ENCODE measurements around the gene TFB1M. TPM values are rescaled to one million over a fixed set of nuclear protein-coding genes. Genes with fewer than 3 reads are reported as not detected.
"Not testable (repeated sequence)": the region's sequence is repeated elsewhere in the genome, so short reads cannot be mapped to it uniquely, and the experiment has no call there.

TFB1M gene
- total and polyA plus RNA-seq, 2 donors (not counting 3 experiments of a cell fraction or from before 2014, with no cell fraction given): 12.9 to 35.5 TPM

DNA sequence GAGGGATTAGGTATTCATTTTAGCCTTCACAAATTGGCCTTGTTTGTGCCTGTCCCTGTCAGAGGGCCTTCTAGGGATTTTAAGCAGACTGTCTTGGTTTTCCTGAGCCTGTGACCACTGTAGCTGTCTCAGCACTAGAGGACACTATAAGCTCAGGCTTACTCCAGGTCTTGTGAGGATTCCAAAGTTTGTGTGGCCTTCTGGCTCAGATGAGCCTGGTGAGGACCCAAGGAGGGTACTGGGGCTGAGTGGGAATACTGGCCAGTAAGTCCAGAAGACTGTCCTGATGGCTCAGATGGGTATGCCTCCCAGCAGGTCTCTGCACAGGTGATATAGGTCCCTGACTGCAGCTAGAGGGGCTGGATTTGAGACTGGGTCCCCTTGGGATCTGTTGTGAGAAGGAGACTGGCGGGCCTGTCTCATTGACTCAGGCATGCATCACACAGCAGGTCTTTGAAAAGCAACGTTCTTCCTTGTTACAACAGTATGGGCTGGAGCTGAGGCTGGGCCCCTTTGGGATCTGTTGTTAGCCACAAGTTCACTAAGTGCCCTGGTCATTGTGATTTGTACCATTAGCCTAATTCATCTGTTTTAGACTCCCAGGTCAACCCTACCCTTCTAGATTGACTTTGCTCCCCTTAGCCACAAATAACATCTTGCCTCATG is 26.3 kb upstream of the TFB1M start:
- DNase-seq (ENCODE audit: low read depth, low spot score) (no peak), FAIRE-seq (peak; percentile 35)
- ChIA-PET CTCF (interaction anchor here (1.1 to 3.4 kb wide), 3 partner anchors 10 to 192 kb away, joined by 4 to 26 read pairs (median 5); no protein-coding TSS in a partner anchor), POLR2A (no interaction called here)
- Histone ChIP-seq H3K4me2 (ENCODE audit: insufficient read depth, low read length) (no peak overlapping the region), H2AFZ (ENCODE audit: low read depth, low read length) (no peak overlapping the region), H3K9me1 (replicated peaks; ENCODE audit: control insufficient read depth, extremely low read depth, insufficient read depth, low read length) (no peaks in the 10 kb centered on the region), H4K20me1 (replicated peaks; ENCODE audit: control insufficient read depth, extremely low read depth, insufficient read depth, low read length) (no peaks in the 10 kb centered on the region), H3K36me3 (ENCODE audit: control insufficient read depth in 2 of 2, extremely low read depth in 1 of 2, insufficient read depth in 2 of 2, low read length in 2 of 2) (no peaks in the 10 kb centered on the region), H3K79me2 (ENCODE audit: control insufficient read depth, insufficient read depth, low read length) (no peaks in the 10 kb centered on the region), H3K4me1 (ENCODE audit: control insufficient read depth, extremely low read depth, insufficient read depth, low read length) (no peaks in the 10 kb centered on the region), H3K4me3 (replicated peaks in 1 of 3; ENCODE audit: insufficient read depth in 1 of 3, low read depth in 1 of 3, low read length in 3 of 3) (no peak overlapping the region), H3K9ac (replicated peaks; ENCODE audit: extremely low read depth, insufficient read depth, low read length) (no peak overlapping the region), H3K9me3 (replicated peaks; ENCODE audit: control insufficient read depth, insufficient read depth, low read length) (no peaks in the 10 kb centered on the region), H3K27ac (ENCODE audit: insufficient read depth, low read depth, low read length) (no peak overlapping the region), H3K27me3 (ENCODE audit: control insufficient read depth in 2 of 2, insufficient read depth in 2 of 2, low read length in 2 of 2) (no peaks in the 10 kb centered on the region)
- no peak for TF ChIP-seq EZH2 (IDR thresholded peaks at IDR 0.05; ENCODE audit: borderline replicate concordance, low read depth, low read length, severe bottlenecking)
- no peak for TF ChIP-seq MYC (IDR thresholded peaks at IDR 0.05; ENCODE audit: low read depth, low read length)
- TF ChIP-seq POLR2AphosphoS5 (IDR thresholded peaks at IDR 0.05; ENCODE audit: insufficient read depth, low read depth, low read length): no peak
- TF ChIP-seq, protein P1, sequence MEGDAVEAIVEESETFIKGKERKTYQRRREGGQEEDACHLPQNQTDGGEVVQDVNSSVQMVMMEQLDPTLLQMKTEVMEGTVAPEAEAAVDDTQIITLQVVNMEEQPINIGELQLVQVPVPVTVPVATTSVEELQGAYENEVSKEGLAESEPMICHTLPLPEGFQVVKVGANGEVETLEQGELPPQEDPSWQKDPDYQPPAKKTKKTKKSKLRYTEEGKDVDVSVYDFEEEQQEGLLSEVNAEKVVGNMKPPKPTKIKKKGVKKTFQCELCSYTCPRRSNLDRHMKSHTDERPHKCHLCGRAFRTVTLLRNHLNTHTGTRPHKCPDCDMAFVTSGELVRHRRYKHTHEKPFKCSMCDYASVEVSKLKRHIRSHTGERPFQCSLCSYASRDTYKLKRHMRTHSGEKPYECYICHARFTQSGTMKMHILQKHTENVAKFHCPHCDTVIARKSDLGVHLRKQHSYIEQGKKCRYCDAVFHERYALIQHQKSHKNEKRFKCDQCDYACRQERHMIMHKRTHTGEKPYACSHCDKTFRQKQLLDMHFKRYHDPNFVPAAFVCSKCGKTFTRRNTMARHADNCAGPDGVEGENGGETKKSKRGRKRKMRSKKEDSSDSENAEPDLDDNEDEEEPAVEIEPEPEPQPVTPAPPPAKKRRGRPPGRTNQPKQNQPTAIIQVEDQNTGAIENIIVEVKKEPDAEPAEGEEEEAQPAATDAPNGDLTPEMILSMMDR (IDR thresholded peaks at IDR 0.05; ENCODE audit: extremely low read depth in 1 of 2, insufficient read depth in 1 of 2, low read depth in 1 of 2, low read length in 2 of 2): peak; percentile 11 to 15
- dilution Hi-C loops (cut with MboI; ENCODE audit: extremely low pct_ligation_motif_present, low sequenced_read_pairs): no loop called here
- no TSS peak for BruUV-seq (replicated peaks)
- intact Hi-C loops (cut with micrococcal nuclease): loop anchor here (1.0 kb wide), 1 partner anchor 190 kb away; no protein-coding TSS in a partner anchor

DNA sequence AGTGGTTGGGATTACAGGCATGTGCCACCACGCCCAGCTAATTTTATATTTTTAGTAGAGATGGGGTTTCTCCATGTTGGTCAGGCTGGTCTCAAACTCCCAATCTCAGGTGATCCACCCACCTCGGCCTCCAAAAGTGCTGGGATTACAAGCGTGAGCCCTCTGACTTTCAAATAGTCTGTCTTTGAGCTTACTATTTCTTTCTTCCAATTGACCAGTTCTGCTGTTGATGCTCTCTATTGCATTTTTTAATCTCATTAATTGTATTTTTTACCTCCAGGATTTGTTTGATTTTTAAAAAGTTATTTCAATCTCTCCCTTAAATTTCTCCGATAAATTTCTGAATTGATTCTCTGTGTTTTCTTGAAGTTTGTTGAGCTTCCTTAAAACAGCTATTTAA is 25.6 kb upstream of the TFB1M start:
- H3K27me3 ChIP-seq (ENCODE audit: control insufficient read depth in 2 of 2, insufficient read depth in 2 of 2, low read length in 2 of 2); H3K27ac ChIP-seq (ENCODE audit: insufficient read depth, low read depth, low read length); H3K4me1 ChIP-seq (ENCODE audit: control insufficient read depth, extremely low read depth, insufficient read depth, low read length); POLR2A ChIA-PET; BruUV-seq (replicated peaks); dilution Hi-C loops (cut with MboI; ENCODE audit: extremely low pct_ligation_motif_present, low sequenced_read_pairs); H3K9me3 ChIP-seq (replicated peaks; ENCODE audit: control insufficient read depth, insufficient read depth, low read length); H3K36me3 ChIP-seq (ENCODE audit: control insufficient read depth in 2 of 2, extremely low read depth in 1 of 2, insufficient read depth in 2 of 2, low read length in 2 of 2); H2AFZ ChIP-seq (ENCODE audit: low read depth, low read length); DNase-seq (ENCODE audit: low read depth, low spot score); H4K20me1 ChIP-seq (replicated peaks; ENCODE audit: control insufficient read depth, extremely low read depth, insufficient read depth, low read length); H3K79me2 ChIP-seq (ENCODE audit: control insufficient read depth, insufficient read depth, low read length); H3K4me3 ChIP-seq (replicated peaks in 1 of 3; ENCODE audit: insufficient read depth in 1 of 3, low read depth in 1 of 3, low read length in 3 of 3); H3K9me1 ChIP-seq (replicated peaks; ENCODE audit: control insufficient read depth, extremely low read depth, insufficient read depth, low read length); H3K4me2 ChIP-seq (ENCODE audit: insufficient read depth, low read length); H3K9ac ChIP-seq (replicated peaks; ENCODE audit: extremely low read depth, insufficient read depth, low read length); FAIRE-seq: not testable (repeated sequence)
- CTCF ChIA-PET: interaction anchor here (1.1 to 3.4 kb wide), 4 partner anchors 10 to 664 kb away, joined by 3 to 26 read pairs (median 4); no protein-coding TSS in a partner anchor
- intact Hi-C loops (cut with micrococcal nuclease): loop anchor here (1.0 kb wide), 1 partner anchor 190 kb away; no protein-coding TSS in a partner anchor

DNA sequence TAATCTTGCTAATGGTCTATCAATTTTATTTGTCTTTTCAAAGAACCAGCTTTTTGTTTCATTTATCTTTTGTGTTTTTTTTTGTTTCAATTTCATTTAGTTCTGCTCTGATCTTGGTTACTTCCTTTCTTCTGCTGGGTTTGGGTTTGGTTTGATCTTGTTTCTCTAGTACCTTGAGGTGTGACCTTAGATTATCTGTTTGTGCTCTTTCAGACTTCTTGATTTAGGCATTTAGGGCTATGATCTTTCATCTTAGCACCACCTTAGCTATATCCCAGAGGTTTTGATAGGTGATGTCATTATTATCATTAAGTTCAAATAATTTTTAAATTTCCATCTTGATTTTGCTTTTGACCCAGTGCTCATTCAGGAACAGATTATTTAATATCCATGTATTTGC is 24.0 kb upstream of the TFB1M start:
- H3K79me2 ChIP-seq (ENCODE audit: control insufficient read depth, insufficient read depth, low read length); H3K27me3 ChIP-seq (ENCODE audit: control insufficient read depth in 2 of 2, insufficient read depth in 2 of 2, low read length in 2 of 2); FAIRE-seq; DNase-seq (ENCODE audit: low read depth, low spot score); dilution Hi-C loops (cut with MboI; ENCODE audit: extremely low pct_ligation_motif_present, low sequenced_read_pairs); H3K9me1 ChIP-seq (replicated peaks; ENCODE audit: control insufficient read depth, extremely low read depth, insufficient read depth, low read length); POLR2A ChIA-PET; H4K20me1 ChIP-seq (replicated peaks; ENCODE audit: control insufficient read depth, extremely low read depth, insufficient read depth, low read length); H3K4me2 ChIP-seq (ENCODE audit: insufficient read depth, low read length); H3K9ac ChIP-seq (replicated peaks; ENCODE audit: extremely low read depth, insufficient read depth, low read length); H3K36me3 ChIP-seq (ENCODE audit: control insufficient read depth in 2 of 2, extremely low read depth in 1 of 2, insufficient read depth in 2 of 2, low read length in 2 of 2); intact Hi-C loops (cut with micrococcal nuclease); H3K4me3 ChIP-seq (replicated peaks in 1 of 3; ENCODE audit: insufficient read depth in 1 of 3, low read depth in 1 of 3, low read length in 3 of 3); H2AFZ ChIP-seq (ENCODE audit: low read depth, low read length); BruUV-seq (replicated peaks); H3K27ac ChIP-seq (ENCODE audit: insufficient read depth, low read depth, low read length); H3K4me1 ChIP-seq (ENCODE audit: control insufficient read depth, extremely low read depth, insufficient read depth, low read length); H3K9me3 ChIP-seq (replicated peaks; ENCODE audit: control insufficient read depth, insufficient read depth, low read length): not testable (repeated sequence)
- CTCF ChIA-PET: interaction anchor here (0.7 to 3.4 kb wide), 2 partner anchors 191 to 361 kb away, joined by 3 to 26 read pairs; no protein-coding TSS in a partner anchor

Measured in endothelial cell of umbilical vein (primary cell).